Measurements from ENCODE around the gene RNF180.
A peak's percentile ranks its signal among the peaks of the same experiment; 100 is the strongest.
"Not testable (repeated sequence)": the region's sequence is repeated elsewhere in the genome, so short reads cannot be mapped to it uniquely, and the experiment has no call there.

The RNF180 gene

DNA sequence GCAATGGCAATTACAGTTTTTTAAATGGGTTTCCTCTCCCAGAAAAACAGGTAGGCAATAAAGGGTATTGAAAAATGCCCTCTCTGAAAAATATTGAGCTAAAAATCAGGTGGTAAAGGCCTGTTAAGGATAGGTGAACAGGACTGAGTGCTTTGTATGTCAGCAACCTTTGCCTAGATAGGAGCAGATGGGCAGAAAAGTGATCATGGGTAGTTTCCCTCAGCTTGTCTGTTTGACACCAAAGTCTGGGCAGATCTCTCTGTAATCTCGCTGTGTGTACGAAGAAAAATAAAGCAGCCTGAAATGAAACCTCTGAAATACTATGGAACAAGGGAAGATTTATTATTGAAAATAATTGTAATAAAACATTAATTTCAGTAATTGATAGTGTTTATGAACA, 15.8 kb downstream of the RNF180 start:
- DNase-seq, result no peak

DNA sequence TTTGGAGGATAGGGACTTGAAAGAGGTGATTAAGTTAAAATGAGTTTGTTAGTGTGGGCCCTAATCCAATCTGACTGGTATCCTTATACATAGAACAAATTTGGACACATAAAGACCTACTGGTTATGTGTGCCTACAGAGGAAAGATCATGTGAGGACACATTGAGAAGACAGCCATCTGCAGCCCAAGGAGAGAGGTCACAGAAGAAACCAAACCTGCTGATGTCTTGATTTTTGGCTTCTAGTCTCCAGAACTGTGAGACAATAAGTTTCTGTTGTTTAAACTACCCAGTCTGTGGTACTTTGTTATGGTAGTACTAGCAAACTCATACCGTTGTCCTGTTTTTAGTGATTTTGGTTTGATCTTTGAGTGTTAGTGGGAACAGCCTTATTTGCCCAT, 18.3 kb downstream of the RNF180 start:
- no peak for DNase-seq

- DNase-seq, result no peak
Measured at GRCh38 chr5:64184832-64185231, 19.2 kb downstream of the RNF180 start.

- DNase-seq, result no peak
Measured at GRCh38 chr5:64188776-64189175, 23.1 kb downstream of the RNF180 start.

DNA sequence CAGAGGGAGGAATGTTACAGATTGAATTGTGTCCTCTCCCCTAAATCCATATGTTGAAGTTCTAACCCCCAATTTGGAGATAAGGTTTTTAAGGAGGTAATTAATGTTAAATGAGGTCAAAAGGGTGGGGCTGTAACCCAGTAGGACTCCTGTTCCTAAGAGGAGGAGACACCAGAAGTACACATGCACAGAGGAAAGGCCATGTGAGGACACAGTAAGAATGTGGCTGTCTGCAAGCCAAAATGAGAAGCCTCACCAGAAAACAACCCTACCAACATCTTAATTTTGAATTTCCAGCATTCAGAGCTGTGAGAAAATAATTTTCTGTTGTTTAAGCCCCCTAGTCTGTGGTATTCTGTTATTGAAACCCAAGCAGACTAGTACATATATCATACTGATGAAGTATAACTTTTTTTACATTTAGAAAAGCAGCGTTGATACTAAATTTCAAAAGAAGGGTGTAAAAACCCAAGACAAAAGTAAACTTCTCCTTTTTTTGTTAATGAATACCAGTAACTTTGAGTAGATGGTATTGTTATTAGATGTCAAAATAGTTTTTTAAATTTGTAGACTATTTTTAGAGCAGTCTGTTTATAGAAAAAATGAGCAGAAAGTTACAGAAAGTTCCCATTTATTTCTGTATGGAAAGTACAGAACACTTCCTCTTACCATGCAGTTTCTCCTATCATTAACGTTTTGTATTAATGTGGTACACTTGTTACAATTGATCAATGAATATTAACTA, 25.1 kb downstream of the RNF180 start:
- no peak for DNase-seq

- DNase-seq, result no peak
Measured at GRCh38 chr5:64195981-64196380, 30.3 kb downstream of the RNF180 start.

DNA sequence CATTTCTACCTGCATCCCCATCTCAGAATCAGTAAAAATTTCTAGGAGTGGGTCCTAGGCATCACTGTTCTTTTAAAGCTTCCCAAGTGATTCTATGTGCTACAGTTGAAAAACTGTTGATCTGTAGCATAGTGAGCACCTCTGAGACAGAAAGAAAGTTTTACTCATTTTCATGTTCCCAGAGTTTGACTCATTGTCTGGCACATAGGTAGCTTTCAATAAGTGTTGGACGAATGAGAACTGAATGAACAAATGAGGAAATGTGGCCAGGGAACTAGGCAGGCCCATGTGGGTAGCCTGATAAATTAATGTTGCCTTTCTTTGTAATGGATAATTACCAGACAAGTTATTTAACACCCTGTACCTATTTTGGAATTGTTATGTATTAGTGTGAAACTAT, 33.8 kb downstream of the RNF180 start:
- no peak for DNase-seq

DNA sequence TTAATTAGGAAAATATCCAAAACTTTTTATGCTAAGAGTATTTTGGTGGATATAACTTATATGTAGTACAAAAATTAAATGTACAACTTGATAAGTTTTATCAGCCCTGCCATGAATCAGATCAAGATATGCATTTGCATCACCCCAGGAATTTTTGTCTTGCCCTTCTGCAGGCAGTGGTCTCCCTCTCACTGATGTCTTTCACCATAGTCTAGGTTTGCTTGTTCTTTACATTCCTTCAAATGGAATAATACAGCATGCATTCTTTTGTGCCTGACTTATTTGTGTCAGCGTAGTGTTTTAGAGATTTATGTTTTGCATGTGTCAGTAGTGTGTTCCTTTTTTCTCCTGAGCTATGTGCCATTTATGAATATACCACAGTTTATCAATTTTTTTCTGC, 36.4 kb downstream of the RNF180 start:
- no peak for DNase-seq

- no peak for DNase-seq
Measured at GRCh38 chr5:64206653-64207052, 41.0 kb downstream of the RNF180 start.

- peak in 1 of 2 experiments; percentile 52 for DNase-seq
Measured at GRCh38 chr5:64207978-64208377, 42.3 kb downstream of the RNF180 start.

GRCh38 chr5:64209353-64209752, 43.7 kb downstream of the RNF180 start:
- DNase-seq, result no peak

- peak; percentile 64 to 86 for DNase-seq
Measured at GRCh38 chr5:64210866-64211265, 45.2 kb downstream of the RNF180 start.

DNA sequence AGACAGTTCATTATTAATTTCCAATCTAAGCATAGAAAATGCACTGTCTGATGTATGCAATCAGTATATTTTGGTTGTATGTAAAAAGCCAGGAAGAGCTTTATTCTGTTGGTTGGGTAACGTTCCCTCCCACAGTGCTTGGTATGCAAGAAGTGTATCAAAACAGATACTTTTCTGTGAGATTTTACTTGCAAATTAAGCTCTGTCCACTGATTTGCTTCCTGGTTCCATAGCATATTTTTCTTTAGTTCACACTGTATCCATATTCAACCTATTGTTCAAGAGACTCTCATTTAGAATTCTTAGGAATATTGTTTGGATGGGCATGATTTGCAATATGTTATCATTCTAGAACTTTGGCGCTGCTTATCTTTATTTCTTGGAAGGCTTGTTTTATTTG, 47.4 kb downstream of the RNF180 start:
- DNase-seq, result no peak

GRCh38 chr5:64213531-64213930, 47.9 kb downstream of the RNF180 start:
- no peak for DNase-seq

GRCh38 chr5:64214132-64214531, 48.5 kb downstream of the RNF180 start:
- DNase-seq, result no peak

- no peak for DNase-seq
Measured at GRCh38 chr5:64221911-64222310, 56.3 kb downstream of the RNF180 start.

DNA sequence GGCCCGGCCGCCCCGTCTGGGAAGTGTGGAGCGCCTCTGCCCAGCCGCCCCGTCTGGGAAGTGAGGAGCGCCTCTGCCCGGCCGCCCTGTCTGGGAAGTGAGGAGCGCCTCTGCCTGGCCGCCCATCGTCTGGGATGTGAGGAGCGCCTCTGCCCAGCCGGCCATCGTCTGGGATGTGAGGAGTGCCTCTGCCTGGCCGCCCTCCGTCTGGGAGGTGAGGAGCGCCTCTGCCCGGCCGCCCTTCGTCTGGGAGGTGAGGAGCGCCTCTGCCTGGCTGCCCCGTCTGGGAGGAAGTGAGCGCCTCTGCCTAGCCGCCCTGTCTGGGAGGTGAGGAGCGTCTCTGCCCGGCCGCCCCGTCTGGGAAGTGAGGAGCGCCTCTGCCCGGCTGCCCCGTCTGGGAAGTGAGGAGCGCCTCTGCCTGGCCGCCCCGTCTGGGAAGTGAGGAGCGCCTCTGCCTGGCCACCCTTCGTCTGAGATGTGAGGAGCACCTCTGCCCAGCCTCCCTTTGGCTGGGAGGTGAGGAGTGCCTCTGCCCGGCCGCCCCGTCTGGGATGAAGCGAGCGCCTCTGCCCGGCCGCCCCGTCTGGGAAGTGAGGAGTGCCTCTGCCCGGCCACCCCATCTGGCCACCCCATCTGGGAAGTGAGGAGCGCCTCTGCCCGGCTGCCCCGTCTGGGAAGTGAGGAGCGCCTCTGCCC, 59.8 kb downstream of the RNF180 start:
- DNase-seq, result not testable (repeated sequence)

- not testable (repeated sequence) for DNase-seq
Measured at GRCh38 chr5:64227131-64227537, 61.5 kb downstream of the RNF180 start.

GRCh38 chr5:64229163-64229774, 63.6 kb downstream of the RNF180 start:
- DNase-seq, result peak in 1 of 2 experiments; percentile 70

DNA sequence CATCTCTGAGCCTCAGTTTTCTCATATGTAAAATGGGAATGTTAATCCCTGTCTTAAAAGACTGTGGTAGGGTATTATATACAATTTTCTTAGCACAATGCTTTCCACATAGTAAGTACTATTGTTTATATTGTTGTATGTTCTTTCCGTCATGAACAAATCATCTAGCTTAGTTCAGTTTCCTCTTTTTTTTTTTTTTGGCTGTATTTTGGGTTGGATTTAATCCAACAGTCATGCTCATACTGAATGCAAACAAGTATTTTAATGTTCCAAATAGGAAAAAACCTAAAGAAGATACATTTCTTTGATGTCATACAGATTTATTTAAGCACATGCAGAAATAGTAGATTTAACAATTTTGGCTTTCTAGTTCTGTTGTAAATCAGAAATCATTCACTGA, 95.1 kb downstream of the RNF180 start:
- no peak for DNase-seq

DNA sequence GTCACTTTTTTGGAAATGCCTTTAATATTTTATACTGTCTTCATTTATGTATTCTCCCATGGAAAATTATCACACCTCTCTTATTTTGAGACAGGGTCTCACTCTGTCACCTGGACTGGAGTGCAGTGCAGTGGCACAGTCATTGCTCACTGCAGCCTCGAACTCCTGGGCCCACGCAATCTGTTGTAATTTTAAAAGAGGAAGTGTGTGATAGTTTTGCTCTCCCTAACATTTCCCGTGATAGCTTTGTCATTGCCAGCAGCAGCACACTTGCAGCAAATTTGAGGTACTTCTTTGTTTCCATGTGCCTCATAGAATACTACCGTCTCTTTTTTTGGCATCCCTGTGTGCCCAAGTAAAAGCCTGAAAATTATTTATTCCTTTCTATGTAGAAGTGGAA, 103.5 kb downstream of the RNF180 start:
- no peak for DNase-seq

GRCh38 chr5:64273276-64273675, 107.6 kb downstream of the RNF180 start:
- DNase-seq, result no peak

- no peak for DNase-seq
Measured at GRCh38 chr5:64285188-64286130, 119.8 kb downstream of the RNF180 start.

Data from SW 1271 (cell line).